ENCODE results near the gene SERTAD3.

- TF ChIP-seq CTCF (IDR thresholded peaks at IDR 0.05) (no peak), POLR2A (IDR thresholded peaks at IDR 0.05) (no peak)
Observed at GRCh38 chr19:40422748-40423566, 21.2 kb downstream of the SERTAD3 start.
